Measurements from ENCODE around the gene HTR1B. TPM values are rescaled to one million over a fixed set of nuclear protein-coding genes. Genes with fewer than 3 reads are reported as not detected.

The HTR1B gene
- total and polyA plus RNA-seq, 2 donors from 2014 or later: 0.26 to 1.9 TPM

GRCh38 chr6:77424761-77425160 lies 38.5 kb downstream of the HTR1B start:
- intact Hi-C loops (cut with DNase I): no loop called here
- H3K27ac ChIP-seq (ENCODE audit: low read depth in 2 of 2, low read length in 2 of 2): no peak overlapping the region
- FAIRE-seq (no peak), DNase-seq (no peak)
- no peak for TF ChIP-seq CTCF (IDR thresholded peaks at IDR 0.05; ENCODE audit: borderline replicate concordance, extremely low read depth, insufficient read depth)
- no peak overlapping the region for H3K4me3 ChIP-seq (ENCODE audit: low read length in 3 of 3)
- no peaks in the 10 kb centered on the region for H3K36me3 ChIP-seq (ENCODE audit: control insufficient read depth in 2 of 3, insufficient read depth in 3 of 3, low read length in 3 of 3)
- H3K9ac ChIP-seq (ENCODE audit: low read length in 3 of 3): no peak overlapping the region
- no peaks in the 10 kb centered on the region for H3K27me3 ChIP-seq (ENCODE audit: control insufficient read depth, insufficient read depth, low read length)
- H3K9me3 ChIP-seq (ENCODE audit: control insufficient read depth in 2 of 3, insufficient read depth in 1 of 3, low read length in 3 of 3): no peaks in the 10 kb centered on the region
- H3K4me1 ChIP-seq (ENCODE audit: control insufficient read depth in 2 of 3, insufficient read depth in 2 of 3, low read depth in 1 of 3, low read length in 3 of 3): no peaks in the 10 kb centered on the region

- FAIRE-seq: no peak
- H3K27ac ChIP-seq (ENCODE audit: low read depth in 2 of 2, low read length in 2 of 2): no peak overlapping the region
- H3K9me3 ChIP-seq (ENCODE audit: control insufficient read depth in 2 of 3, insufficient read depth in 1 of 3, low read length in 3 of 3): no peaks in the 10 kb centered on the region
- no peak for DNase-seq
- intact Hi-C loops (cut with DNase I): no loop called here
- no peak for TF ChIP-seq CTCF (IDR thresholded peaks at IDR 0.05; ENCODE audit: borderline replicate concordance, extremely low read depth, insufficient read depth)
- H3K4me1 ChIP-seq (ENCODE audit: control insufficient read depth in 2 of 3, insufficient read depth in 2 of 3, low read depth in 1 of 3, low read length in 3 of 3): no peaks in the 10 kb centered on the region
- no peak overlapping the region for H3K4me3 ChIP-seq (ENCODE audit: low read length in 3 of 3)
- no peak overlapping the region for H3K9ac ChIP-seq (ENCODE audit: low read length in 3 of 3)
- no peaks in the 10 kb centered on the region for H3K36me3 ChIP-seq (ENCODE audit: control insufficient read depth in 2 of 3, insufficient read depth in 3 of 3, low read length in 3 of 3)
- H3K27me3 ChIP-seq (ENCODE audit: control insufficient read depth, insufficient read depth, low read length): no peaks in the 10 kb centered on the region
Observed at GRCh38 chr6:77416839-77417238, 46.5 kb downstream of the HTR1B start.

- Histone ChIP-seq H3K9ac (ENCODE audit: low read length in 3 of 3) (no peak overlapping the region), H3K36me3 (ENCODE audit: control insufficient read depth in 2 of 3, insufficient read depth in 3 of 3, low read length in 3 of 3) (no peaks in the 10 kb centered on the region), H3K9me3 (ENCODE audit: control insufficient read depth in 2 of 3, insufficient read depth in 1 of 3, low read length in 3 of 3) (no peaks in the 10 kb centered on the region), H3K4me3 (ENCODE audit: low read length in 3 of 3) (no peak overlapping the region), H3K27me3 (ENCODE audit: control insufficient read depth, insufficient read depth, low read length) (no peaks in the 10 kb centered on the region), H3K27ac (ENCODE audit: low read depth in 2 of 2, low read length in 2 of 2) (no peak overlapping the region), H3K4me1 (ENCODE audit: control insufficient read depth in 2 of 3, insufficient read depth in 2 of 3, low read depth in 1 of 3, low read length in 3 of 3) (no peaks in the 10 kb centered on the region)
- DNase-seq: peak in 2 of 5 donors; percentile 37 to 46
- intact Hi-C loops (cut with DNase I): no loop called here
- TF ChIP-seq CTCF (IDR thresholded peaks at IDR 0.05; ENCODE audit: borderline replicate concordance, extremely low read depth, insufficient read depth): no peak
- FAIRE-seq: no peak
Observed at GRCh38 chr6:77415706-77416105, 47.6 kb downstream of the HTR1B start.

Other genes starting within 250 kb of the HTR1B start
- gene MEI4, start 189.5 kb upstream of the HTR1B start, total RNA-seq: 1.2 TPM
- gene MEI4, start 189.5 kb upstream of the HTR1B start, polyA plus RNA-seq (ENCODE audit: insufficient read depth, low read depth, low replicate concordance): 2.3 TPM

Data from kidney (tissue), 14 donors.